Measurements from ENCODE around the gene KCNJ6.

DNA sequence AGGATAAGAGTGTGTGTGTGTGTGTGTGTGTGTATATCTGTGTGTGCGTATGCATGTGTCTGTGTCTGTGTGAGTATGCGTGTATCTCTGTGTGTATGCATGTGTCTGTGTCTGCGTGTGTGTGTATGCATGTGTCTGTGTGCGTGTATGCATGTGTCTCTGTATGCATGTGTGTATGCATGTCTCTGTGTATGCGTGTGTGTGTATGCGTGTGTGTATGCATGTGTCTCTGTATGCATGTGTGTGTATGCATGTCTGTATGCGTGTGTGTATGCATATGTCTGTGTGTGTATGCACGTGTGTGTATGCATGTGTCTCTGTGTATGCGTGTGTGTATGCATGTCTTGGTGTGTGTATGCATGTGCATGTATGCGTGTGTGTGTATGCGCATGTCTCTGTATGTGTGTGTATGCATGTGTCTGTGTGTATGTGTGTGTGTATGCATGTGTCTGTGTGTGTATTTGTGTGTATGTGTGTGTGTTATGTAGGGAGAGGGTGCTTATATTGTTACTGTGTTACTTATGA lies 301.8 kb downstream of the KCNJ6 start:
- TF ChIP-seq POLR2A (IDR thresholded peaks at IDR 0.05; ENCODE audit: low read length) (no peak), GATA1 (IDR thresholded peaks at IDR 0.05; ENCODE audit: low read depth, low read length) (no peak)

Measured in erythroblast (primary cell).